ENCODE measurements around the gene SERPINA5. TPM values are rescaled to one million over a fixed set of nuclear protein-coding genes. Genes with fewer than 3 reads are reported as not detected.

SERPINA5 gene
- polyA plus RNA-seq, 1 donor from 2014 or later = not detected

DNA sequence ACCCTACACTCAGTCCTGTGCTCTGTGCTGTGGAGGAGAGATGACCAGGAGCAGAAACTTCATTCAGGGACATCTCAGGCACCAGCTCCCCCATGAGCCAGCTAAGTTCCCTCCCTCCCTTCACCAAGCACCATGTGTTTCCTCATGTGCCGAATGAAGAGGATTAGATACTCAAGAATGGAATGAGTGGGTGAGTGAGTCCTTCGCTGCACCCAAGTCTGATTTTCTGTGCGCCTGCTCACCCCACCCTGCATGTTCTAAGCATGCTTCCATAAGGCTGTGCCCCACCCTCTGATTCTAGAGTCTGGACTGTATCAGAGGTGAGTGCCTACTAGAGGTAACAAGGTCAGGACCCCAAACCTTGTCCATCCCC is 12.1 kb downstream of the SERPINA5 start:
- H3K27ac ChIP-seq (ENCODE audit: low read length) = no peak overlapping the region
- no peaks in the 10 kb centered on the region for H3K79me2 ChIP-seq (replicated peaks; ENCODE audit: insufficient read depth, low read length)
- no peaks in the 10 kb centered on the region for H3F3A ChIP-seq (ENCODE audit: insufficient read depth, low read length, poor library complexity, severe bottlenecking)
- H3K36me3 ChIP-seq (ENCODE audit: insufficient read depth, low read length) = no peaks in the 10 kb centered on the region
- H4K20me1 ChIP-seq (ENCODE audit: insufficient read depth) = no peaks in the 10 kb centered on the region
- H2AFZ ChIP-seq (ENCODE audit: low read depth, low read length) = no peak overlapping the region
- H3K4me3 ChIP-seq (ENCODE audit: low read length) = no peak overlapping the region
- no peaks in the 10 kb centered on the region for H3K9me3 ChIP-seq (ENCODE audit: low read length)
- TF ChIP-seq POLR2AphosphoS5 (IDR thresholded peaks at IDR 0.05) (no peak), RAD21 (conservative IDR thresholded peaks at IDR 0.05) (no peak), EZH2 (IDR thresholded peaks at IDR 0.05; ENCODE audit: borderline replicate concordance, insufficient read depth, low read length, poor library complexity, severe bottlenecking) (no peak), TAF1 (IDR thresholded peaks at IDR 0.05; ENCODE audit: low read depth) (no peak), SMC3 (conservative IDR thresholded peaks at IDR 0.05; ENCODE audit: poor library complexity) (no peak), MXI1 (conservative IDR thresholded peaks at IDR 0.05; ENCODE audit: poor library complexity, severe bottlenecking) (no peak)
- TF ChIP-seq, protein P1, sequence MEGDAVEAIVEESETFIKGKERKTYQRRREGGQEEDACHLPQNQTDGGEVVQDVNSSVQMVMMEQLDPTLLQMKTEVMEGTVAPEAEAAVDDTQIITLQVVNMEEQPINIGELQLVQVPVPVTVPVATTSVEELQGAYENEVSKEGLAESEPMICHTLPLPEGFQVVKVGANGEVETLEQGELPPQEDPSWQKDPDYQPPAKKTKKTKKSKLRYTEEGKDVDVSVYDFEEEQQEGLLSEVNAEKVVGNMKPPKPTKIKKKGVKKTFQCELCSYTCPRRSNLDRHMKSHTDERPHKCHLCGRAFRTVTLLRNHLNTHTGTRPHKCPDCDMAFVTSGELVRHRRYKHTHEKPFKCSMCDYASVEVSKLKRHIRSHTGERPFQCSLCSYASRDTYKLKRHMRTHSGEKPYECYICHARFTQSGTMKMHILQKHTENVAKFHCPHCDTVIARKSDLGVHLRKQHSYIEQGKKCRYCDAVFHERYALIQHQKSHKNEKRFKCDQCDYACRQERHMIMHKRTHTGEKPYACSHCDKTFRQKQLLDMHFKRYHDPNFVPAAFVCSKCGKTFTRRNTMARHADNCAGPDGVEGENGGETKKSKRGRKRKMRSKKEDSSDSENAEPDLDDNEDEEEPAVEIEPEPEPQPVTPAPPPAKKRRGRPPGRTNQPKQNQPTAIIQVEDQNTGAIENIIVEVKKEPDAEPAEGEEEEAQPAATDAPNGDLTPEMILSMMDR (IDR thresholded peaks at IDR 0.05; ENCODE audit: poor library complexity, severe bottlenecking) = no peak
- H3K9ac ChIP-seq (ENCODE audit: low read length) = no peak overlapping the region
- H3K27me3 ChIP-seq (ENCODE audit: insufficient read depth, low read depth, low read length) = no peaks in the 10 kb centered on the region
- no peaks in the 10 kb centered on the region for H3K9me2 ChIP-seq (ENCODE audit: insufficient read depth, low read length)
- no peak overlapping the region for H3K4me2 ChIP-seq (ENCODE audit: low read length)

DNA sequence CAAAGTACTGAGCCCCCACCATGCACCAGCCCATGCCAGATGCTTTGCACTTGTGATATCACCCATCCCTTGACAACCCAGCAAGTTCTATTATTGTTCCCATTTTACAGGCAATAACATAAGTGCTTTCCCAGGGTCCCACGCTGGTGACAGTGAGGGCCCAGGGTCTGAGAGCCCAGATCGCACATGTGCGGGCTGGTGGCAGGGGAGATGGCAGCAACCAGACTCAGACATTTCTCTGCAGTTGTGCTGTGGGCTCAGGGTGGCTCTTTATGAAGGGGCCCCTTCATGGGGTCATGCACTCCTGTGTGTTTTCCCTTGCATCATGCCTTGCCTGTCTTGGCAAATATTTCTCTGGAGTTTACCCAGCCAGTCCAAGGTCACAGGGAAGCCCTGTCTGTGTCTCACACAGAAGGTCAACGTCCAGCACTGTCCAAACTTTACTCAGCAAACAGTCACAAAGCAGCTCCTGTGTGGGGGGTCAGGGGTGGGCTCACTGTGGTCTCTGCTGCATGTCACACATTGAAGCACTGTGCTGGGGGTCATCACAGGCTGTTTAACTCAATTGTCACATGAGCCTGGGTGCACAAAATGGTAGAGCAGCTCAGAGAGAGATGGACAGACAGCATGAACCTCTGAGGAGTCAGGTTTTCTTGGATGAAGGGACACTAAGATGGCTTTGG is 12.7 kb downstream of the SERPINA5 start:
- Histone ChIP-seq H3F3A (ENCODE audit: insufficient read depth, low read length, poor library complexity, severe bottlenecking) (no peaks in the 10 kb centered on the region), H3K9me2 (ENCODE audit: insufficient read depth, low read length) (no peaks in the 10 kb centered on the region), H3K4me2 (ENCODE audit: low read length) (no peak overlapping the region), H3K27me3 (ENCODE audit: insufficient read depth, low read depth, low read length) (no peaks in the 10 kb centered on the region), H2AFZ (ENCODE audit: low read depth, low read length) (no peak overlapping the region), H3K79me2 (replicated peaks; ENCODE audit: insufficient read depth, low read length) (no peaks in the 10 kb centered on the region), H3K36me3 (ENCODE audit: insufficient read depth, low read length) (no peaks in the 10 kb centered on the region), H3K4me3 (ENCODE audit: low read length) (no peak overlapping the region), H4K20me1 (ENCODE audit: insufficient read depth) (no peaks in the 10 kb centered on the region), H3K9ac (ENCODE audit: low read length) (no peak overlapping the region), H3K27ac (ENCODE audit: low read length) (no peak overlapping the region), H3K9me3 (ENCODE audit: low read length) (no peaks in the 10 kb centered on the region)
- no peak for TF ChIP-seq EZH2 (IDR thresholded peaks at IDR 0.05; ENCODE audit: borderline replicate concordance, insufficient read depth, low read length, poor library complexity, severe bottlenecking)
- TF ChIP-seq TAF1 (IDR thresholded peaks at IDR 0.05; ENCODE audit: low read depth) = no peak
- TF ChIP-seq, protein P1 (IDR thresholded peaks at IDR 0.05; ENCODE audit: poor library complexity, severe bottlenecking) = no peak
- TF ChIP-seq MXI1 (conservative IDR thresholded peaks at IDR 0.05; ENCODE audit: poor library complexity, severe bottlenecking) = no peak
- no peak for TF ChIP-seq POLR2AphosphoS5 (IDR thresholded peaks at IDR 0.05)
- no peak for TF ChIP-seq SMC3 (conservative IDR thresholded peaks at IDR 0.05; ENCODE audit: poor library complexity)
- no peak for TF ChIP-seq EP300 (conservative IDR thresholded peaks at IDR 0.05; ENCODE audit: poor library complexity, severe bottlenecking)
- no peak for TF ChIP-seq RAD21 (conservative IDR thresholded peaks at IDR 0.05)
- TF ChIP-seq, protein P2, sequence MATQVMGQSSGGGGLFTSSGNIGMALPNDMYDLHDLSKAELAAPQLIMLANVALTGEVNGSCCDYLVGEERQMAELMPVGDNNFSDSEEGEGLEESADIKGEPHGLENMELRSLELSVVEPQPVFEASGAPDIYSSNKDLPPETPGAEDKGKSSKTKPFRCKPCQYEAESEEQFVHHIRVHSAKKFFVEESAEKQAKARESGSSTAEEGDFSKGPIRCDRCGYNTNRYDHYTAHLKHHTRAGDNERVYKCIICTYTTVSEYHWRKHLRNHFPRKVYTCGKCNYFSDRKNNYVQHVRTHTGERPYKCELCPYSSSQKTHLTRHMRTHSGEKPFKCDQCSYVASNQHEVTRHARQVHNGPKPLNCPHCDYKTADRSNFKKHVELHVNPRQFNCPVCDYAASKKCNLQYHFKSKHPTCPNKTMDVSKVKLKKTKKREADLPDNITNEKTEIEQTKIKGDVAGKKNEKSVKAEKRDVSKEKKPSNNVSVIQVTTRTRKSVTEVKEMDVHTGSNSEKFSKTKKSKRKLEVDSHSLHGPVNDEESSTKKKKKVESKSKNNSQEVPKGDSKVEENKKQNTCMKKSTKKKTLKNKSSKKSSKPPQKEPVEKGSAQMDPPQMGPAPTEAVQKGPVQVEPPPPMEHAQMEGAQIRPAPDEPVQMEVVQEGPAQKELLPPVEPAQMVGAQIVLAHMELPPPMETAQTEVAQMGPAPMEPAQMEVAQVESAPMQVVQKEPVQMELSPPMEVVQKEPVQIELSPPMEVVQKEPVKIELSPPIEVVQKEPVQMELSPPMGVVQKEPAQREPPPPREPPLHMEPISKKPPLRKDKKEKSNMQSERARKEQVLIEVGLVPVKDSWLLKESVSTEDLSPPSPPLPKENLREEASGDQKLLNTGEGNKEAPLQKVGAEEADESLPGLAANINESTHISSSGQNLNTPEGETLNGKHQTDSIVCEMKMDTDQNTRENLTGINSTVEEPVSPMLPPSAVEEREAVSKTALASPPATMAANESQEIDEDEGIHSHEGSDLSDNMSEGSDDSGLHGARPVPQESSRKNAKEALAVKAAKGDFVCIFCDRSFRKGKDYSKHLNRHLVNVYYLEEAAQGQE (IDR thresholded peaks at IDR 0.05; ENCODE audit: borderline replicate concordance) = no peak
